ENCODE results near the gene AFG3L2.

GRCh38 chr18:12374401-12374800 lies 2.6 kb downstream of the AFG3L2 start:
- no peak for TF ChIP-seq CTCF (IDR thresholded peaks at IDR 0.05)
- TF ChIP-seq POLR2A (IDR thresholded peaks at IDR 0.05): no peak

Measured in right lobe of liver (tissue), 4 donors.